ENCODE results near the gene CTAG1A.
"Not testable (repeated sequence)": the region's sequence is repeated elsewhere in the genome, so short reads cannot be mapped to it uniquely, and the experiment has no call there.

The CTAG1A gene

GRCh38 chrX:154575076-154575475 is 9.9 kb upstream of the CTAG1A start:
- not testable (repeated sequence) for DNase-seq

- not testable (repeated sequence) for DNase-seq
Observed at GRCh38 chrX:154582994-154583393, 1.9 kb upstream of the CTAG1A start.

GRCh38 chrX:154590415-154590814 is 5.5 kb downstream of the CTAG1A start:
- not testable (repeated sequence) for DNase-seq

GRCh38 chrX:154592505-154592904 is 7.6 kb downstream of the CTAG1A start:
- DNase-seq, result no peak

GRCh38 chrX:154593201-154593600 is 8.3 kb downstream of the CTAG1A start:
- DNase-seq, result no peak

GRCh38 chrX:154594491-154594890 is 9.6 kb downstream of the CTAG1A start:
- no peak for DNase-seq

GRCh38 chrX:154595559-154596249 is 10.8 kb downstream of the CTAG1A start:
- DNase-seq, result no peak

- no peak for DNase-seq
Observed at GRCh38 chrX:154596290-154596929, 11.5 kb downstream of the CTAG1A start.

- no peak for DNase-seq
Observed at GRCh38 chrX:154597221-154597620, 12.3 kb downstream of the CTAG1A start.

- DNase-seq, result no peak
Observed at GRCh38 chrX:154598656-154599055, 13.7 kb downstream of the CTAG1A start.

- DNase-seq, result no peak
Observed at GRCh38 chrX:154599531-154599930, 14.6 kb downstream of the CTAG1A start.

- no peak for DNase-seq
Observed at GRCh38 chrX:154600759-154601374, 15.9 kb downstream of the CTAG1A start.

- DNase-seq, result no peak
Observed at GRCh38 chrX:154602226-154602625, 17.3 kb downstream of the CTAG1A start.

GRCh38 chrX:154602766-154603437 is 18.0 kb downstream of the CTAG1A start:
- DNase-seq, result no peak

- DNase-seq, result no peak
Observed at GRCh38 chrX:154603438-154604430, 18.8 kb downstream of the CTAG1A start.

GRCh38 chrX:154605566-154605965 is 20.6 kb downstream of the CTAG1A start:
- no peak for DNase-seq

- peak; percentile 76 for DNase-seq
Observed at GRCh38 chrX:154607370-154607769, 22.4 kb downstream of the CTAG1A start.

GRCh38 chrX:154607976-154608375 is 23.0 kb downstream of the CTAG1A start:
- not testable (repeated sequence) for DNase-seq

- DNase-seq, result not testable (repeated sequence)
Observed at GRCh38 chrX:154608823-154609222, 23.9 kb downstream of the CTAG1A start.

GRCh38 chrX:154611146-154611545 is 26.2 kb downstream of the CTAG1A start:
- not testable (repeated sequence) for DNase-seq

- not testable (repeated sequence) for DNase-seq
Observed at GRCh38 chrX:154613586-154613985, 28.7 kb downstream of the CTAG1A start.

GRCh38 chrX:154619182-154619581 is 34.2 kb downstream of the CTAG1A start, which contains the start of gene CTAG1B:
TSS of gene CTAG1B (minus strand) at chrX:154619282. CDS start at chrX:154619218, 64 bp downstream.
- DNase-seq, result not testable (repeated sequence)
